ENCODE data around the gene FFAR4.
"Not testable (repeated sequence)": the region's sequence is repeated elsewhere in the genome, so short reads cannot be mapped to it uniquely, and the experiment has no call there.

Gene FFAR4

GRCh38 chr10:93566435-93567276 lies at the start of gene FFAR4:
Gene FFAR4, plus strand, starts transcription at chr10:93566665. Its CDS starts 56 bp downstream, at chr10:93566721.
- FAIRE-seq = no peak

- FAIRE-seq = no peak
Observed at GRCh38 chr10:93518531-93518930, 47.9 kb upstream of the FFAR4 start.

GRCh38 chr10:93535293-93535692 lies 31.2 kb upstream of the FFAR4 start:
- no peak for FAIRE-seq

GRCh38 chr10:93540871-93541270 lies 25.6 kb upstream of the FFAR4 start:
- not testable (repeated sequence) for FAIRE-seq

- FAIRE-seq = no peak
Observed at GRCh38 chr10:93541402-93542357, 24.8 kb upstream of the FFAR4 start.

- FAIRE-seq = no peak
Observed at GRCh38 chr10:93542358-93542791, 24.1 kb upstream of the FFAR4 start.

GRCh38 chr10:93546995-93547394 lies 19.5 kb upstream of the FFAR4 start:
- FAIRE-seq = not testable (repeated sequence)

- no peak for FAIRE-seq
Observed at GRCh38 chr10:93547522-93547921, 18.9 kb upstream of the FFAR4 start.

- FAIRE-seq = no peak
Observed at GRCh38 chr10:93548376-93549071, 17.9 kb upstream of the FFAR4 start.

- no peak for FAIRE-seq
Observed at GRCh38 chr10:93550606-93551005, 15.9 kb upstream of the FFAR4 start.

- FAIRE-seq = no peak
Observed at GRCh38 chr10:93552780-93553179, 13.7 kb upstream of the FFAR4 start.

- no peak for FAIRE-seq
Observed at GRCh38 chr10:93553482-93554315, 12.8 kb upstream of the FFAR4 start.

- no peak for FAIRE-seq
Observed at GRCh38 chr10:93554316-93554663, 12.2 kb upstream of the FFAR4 start.

- no peak for FAIRE-seq
Observed at GRCh38 chr10:93554760-93555432, 11.6 kb upstream of the FFAR4 start.

GRCh38 chr10:93559490-93559889 lies 7.0 kb upstream of the FFAR4 start:
- FAIRE-seq = no peak

- no peak for FAIRE-seq
Observed at GRCh38 chr10:93560541-93560940, 5.9 kb upstream of the FFAR4 start.

- FAIRE-seq = no peak
Observed at GRCh38 chr10:93565446-93565845, 1.0 kb upstream of the FFAR4 start.

GRCh38 chr10:93567277-93568104 lies 1.0 kb downstream of the FFAR4 start:
- no peak for FAIRE-seq

GRCh38 chr10:93568105-93568390 lies 1.6 kb downstream of the FFAR4 start:
- FAIRE-seq = no peak

GRCh38 chr10:93570383-93570782 lies 3.9 kb downstream of the FFAR4 start:
- no peak for FAIRE-seq

- no peak for FAIRE-seq
Observed at GRCh38 chr10:93572606-93573005, 6.1 kb downstream of the FFAR4 start.

Measured in colon (tissue), 2 donors.